T-cell (primary cell): ENCODE data around the gene TPM1. TPM values are rescaled to one million over a fixed set of nuclear protein-coding genes. Genes with fewer than 3 reads are reported as not detected.

Source experiments
- ATAC-seq, 4 experiments: fragments of 200-7000 bp in 3 of 4; fragments of 150-1000 bp in 1 of 4; cut with Tn5 transposase; replicated peaks in 1 of 4; 1 replicate in 3 of 4; 2 replicates in 1 of 4; pipeline ENCODE4 v1.10.0; 2021; ENCODE audit warnings: moderate library complexity in 3 of 4, mild to moderate bottlenecking in 2 of 4, moderate number of reproducible peaks in 1 of 4
- CTCF ChIA-PET, 2 donors: fragments of 300-600 bp; sonication (Branson Sonifier 250); formaldehyde crosslinking; loops; one replicate each; lab custom pipeline; 2022; ENCODE audit warnings: antibody characterized with exemption in 2 of 2; lab: Charles Lee
- POLR2A ChIA-PET, 2 donors: fragments of 300-600 bp; sonication (Branson Sonifier 250); formaldehyde crosslinking; loops; one replicate each; lab custom pipeline; 2022; ENCODE audit warnings: antibody characterized with exemption in 2 of 2; lab: Charles Lee
- DNase-seq, 35 experiments: peaks; one replicate each; pipeline versions ENCODE4 v3.0.0 to v3.0.0-alpha.2; 2013 to 2023
- H3K27ac ChIP-seq: one replicate; pipeline ENCODE4 v1.5.1; 2013; ENCODE audit warnings: low read length
- H3K27me3 ChIP-seq, 2 experiments: replicated peaks in 1 of 2; 1 replicate in 1 of 2; 2 replicates in 1 of 2; pipeline versions ENCODE4 v1.6.1 to v1.7.0; 2013; ENCODE audit warnings: low read length in 1 of 2, mixed read lengths in 1 of 2; ENCODE audit not compliant: control insufficient read depth in 2 of 2, insufficient read depth in 2 of 2; ENCODE audit errors: extremely low read depth in 1 of 2
- H3K36me3 ChIP-seq, 2 donors: 1 replicate in 1 of 2; 2 replicates in 1 of 2; pipeline versions ENCODE4 v1.6.1 to v1.7.0; 2013; ENCODE audit warnings: low read length in 1 of 2; ENCODE audit not compliant: control insufficient read depth in 2 of 2, insufficient read depth in 1 of 2; ENCODE audit errors: extremely low read depth in 1 of 2
- H3K4me1 ChIP-seq, 2 experiments: 1 replicate in 1 of 2; 2 replicates in 1 of 2; pipeline versions ENCODE4 v1.6.1 to v1.7.0; 2013; ENCODE audit warnings: low read length in 2 of 2, mixed read lengths in 1 of 2; ENCODE audit not compliant: insufficient read depth in 2 of 2, control insufficient read depth in 1 of 2; ENCODE audit errors: extremely low read depth in 1 of 2
- H3K4me3 ChIP-seq, 2 donors: 1 replicate in 1 of 2; 2 replicates in 1 of 2; pipeline versions ENCODE4 v1.5.1 to v1.7.0; 2013; ENCODE audit warnings: mild to moderate bottlenecking in 2 of 2, low read length in 1 of 2, moderate library complexity in 1 of 2; ENCODE audit not compliant: control insufficient read depth in 1 of 2; ENCODE audit errors: extremely low read depth in 1 of 2
- H3K9me3 ChIP-seq: 2 replicates; pipeline ENCODE4 v1.7.0; 2013
- H3K27ac Mint-ChIP-seq, 2 donors: one replicate each; pipeline ENCODE4 v1.8.0; 2020 to 2021; ENCODE audit warnings: mild to moderate bottlenecking in 2 of 2, mixed read lengths in 2 of 2
- H3K27me3 Mint-ChIP-seq, 2 donors: one replicate each; pipeline ENCODE4 v1.8.0; 2021 to 2022; ENCODE audit warnings: mixed read lengths in 2 of 2
- H3K36me3 Mint-ChIP-seq: one replicate; pipeline ENCODE4 v1.8.0; 2021; ENCODE audit warnings: mixed read lengths
- H3K4me1 Mint-ChIP-seq, 3 donors: one replicate each; pipeline ENCODE4 v1.8.0; 2020 to 2022; ENCODE audit warnings: mixed read lengths in 3 of 3, mild to moderate bottlenecking in 1 of 3
- H3K4me3 Mint-ChIP-seq, 3 donors: one replicate each; pipeline ENCODE4 v1.8.0; 2020 to 2022; ENCODE audit warnings: mild to moderate bottlenecking in 3 of 3, mixed read lengths in 3 of 3, moderate library complexity in 3 of 3
- H3K9me3 Mint-ChIP-seq, 3 donors: one replicate each; pipeline ENCODE4 v1.8.0; 2020 to 2022; ENCODE audit warnings: mixed read lengths in 3 of 3
- WGBS: methylation state at CpG from one replicate; pipeline ENCODE4 v1.1.5; 2013; ENCODE audit warnings: missing lambda C conversion rate; ENCODE audit not compliant: insufficient coverage; 5-methylcytosine and 5-hydroxymethylcytosine counted together
- total RNA-seq, 35 experiments: library from RNA in 6 of 35; stranded (reverse) in 6 of 35; fragments of 120-200 nt in 1 of 35; gene quantifications; one replicate each; pipeline versions ENCODE4 v1.2.1 to v1.2.4 and lab custom pipeline; 2013 to 2026

TPM1 gene
- total RNA-seq, 5 donors from 2014 or later (not counting 1 experiment from before 2014, with no cell fraction given): 12.1 to 27.0 (median 23.3) TPM

DNA sequence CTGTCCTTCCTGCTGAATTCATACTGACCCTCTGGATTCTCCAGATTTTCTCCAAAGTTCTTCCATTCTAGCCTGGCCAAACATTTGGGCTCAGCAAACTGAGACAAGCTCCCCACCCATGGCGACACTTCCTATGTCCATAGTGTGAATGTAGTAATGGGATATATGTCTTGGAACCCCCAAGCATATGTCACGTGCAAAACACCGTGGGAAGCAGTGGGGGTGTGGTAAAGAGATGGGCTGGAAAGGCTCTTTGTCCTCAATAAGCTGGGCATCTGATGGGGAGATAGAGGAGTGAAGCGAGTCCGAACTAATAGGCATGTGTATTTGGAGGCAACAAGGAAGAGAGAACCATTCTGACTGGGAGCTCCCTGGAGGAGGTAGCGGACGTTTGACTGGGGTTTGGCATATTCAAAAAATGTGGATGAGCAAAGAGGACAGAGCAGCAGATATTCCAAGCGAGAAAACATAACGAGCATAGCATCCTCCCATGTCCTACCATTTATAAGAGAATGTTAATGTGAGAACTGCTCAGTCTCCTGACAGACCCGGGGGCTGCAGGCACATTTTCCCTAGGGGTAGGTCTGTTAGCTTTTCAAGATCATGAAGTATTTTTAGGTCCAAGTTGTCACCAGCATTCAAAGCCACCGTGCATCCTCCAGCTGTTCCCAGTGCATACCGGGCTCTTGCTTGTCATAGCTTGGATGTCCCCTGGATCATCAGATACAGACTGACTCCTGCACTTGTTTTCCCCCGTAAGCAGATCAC lies 25.6 kb downstream of the TPM1 start:
- Mint-ChIP-seq H3K36me3 (peaks cover 50% of the 10 kb centered on the region), H3K4me3 (no peak overlapping the region), H3K4me1 (no peaks in the 10 kb centered on the region), H3K27me3 (no peaks in the 10 kb centered on the region), H3K9me3 (no peaks in the 10 kb centered on the region), H3K27ac (no peak overlapping the region)
- no peaks in the 10 kb centered on the region for H3K9me3 ChIP-seq
- no peaks in the 10 kb centered on the region for H3K27me3 ChIP-seq
- ChIA-PET POLR2A (interaction anchor here in 1 of 2 donors (0.6 kb wide), 1 partner anchor 273 kb away, joined by 3 read pairs; no protein-coding TSS in a partner anchor), CTCF (no interaction called here)
- DNase-seq: no peak
- no peak overlapping the region for H3K4me3 ChIP-seq
- H3K36me3 ChIP-seq: peaks cover 3 to 13% of the 10 kb centered on the region in 2 donors
- H3K4me1 ChIP-seq: no peaks in the 10 kb centered on the region
- H3K27ac ChIP-seq: no peak overlapping the region
- 91% methylated on average over 5 of the region's 13 CpGs for WGBS
- ATAC-seq: no peak

GRCh38 chr15:63069616-63070090 lies 27.1 kb downstream of the TPM1 start:
- ATAC-seq: no peak
- WGBS: no CpG with 5 or more reads among the region's 3 CpGs
- Mint-ChIP-seq H3K27ac (no peak overlapping the region), H3K4me1 (no peaks in the 10 kb centered on the region), H3K27me3 (no peaks in the 10 kb centered on the region), H3K4me3 (no peak overlapping the region), H3K9me3 (no peaks in the 10 kb centered on the region), H3K36me3 (peaks cover 44% of the 10 kb centered on the region)
- H3K9me3 ChIP-seq: no peaks in the 10 kb centered on the region
- H3K36me3 ChIP-seq: peaks cover 0 to 9% of the 10 kb centered on the region in 2 donors
- H3K27me3 ChIP-seq: no peaks in the 10 kb centered on the region
- no peak overlapping the region for H3K4me3 ChIP-seq
- no peak overlapping the region for H3K27ac ChIP-seq
- no peak for DNase-seq
- CTCF ChIA-PET: no interaction called here
- POLR2A ChIA-PET: interaction anchor here in 1 of 2 donors (0.6 kb wide), 1 partner anchor 163 kb away, joined by 6 read pairs; no protein-coding TSS in a partner anchor
- no peaks in the 10 kb centered on the region for H3K4me1 ChIP-seq

GRCh38 chr15:63070681-63071129 lies 28.2 kb downstream of the TPM1 start:
- CTCF ChIA-PET: interaction anchor here in 1 of 2 donors (0.5 to 0.6 kb wide), 2 partner anchors 626 to 1561 kb away, joined by 3 to 4 read pairs; no protein-coding TSS in a partner anchor
- Mint-ChIP-seq H3K4me3 (no peak overlapping the region), H3K27ac (no peak overlapping the region), H3K4me1 (peaks cover 0 to 3% (median 0%) of the 10 kb centered on the region in 3 donors), H3K27me3 (no peaks in the 10 kb centered on the region), H3K9me3 (no peaks in the 10 kb centered on the region), H3K36me3 (peaks cover 39% of the 10 kb centered on the region)
- no peaks in the 10 kb centered on the region for H3K27me3 ChIP-seq
- POLR2A ChIA-PET: no interaction called here
- H3K4me3 ChIP-seq: no peak overlapping the region
- H3K9me3 ChIP-seq: no peaks in the 10 kb centered on the region
- H3K4me1 ChIP-seq: no peaks in the 10 kb centered on the region
- DNase-seq (no peak), ATAC-seq (no peak)
- no CpG with 5 or more reads among the region's 6 CpGs for WGBS
- H3K36me3 ChIP-seq: peaks cover 0 to 9% of the 10 kb centered on the region in 2 donors
- no peak overlapping the region for H3K27ac ChIP-seq

DNA sequence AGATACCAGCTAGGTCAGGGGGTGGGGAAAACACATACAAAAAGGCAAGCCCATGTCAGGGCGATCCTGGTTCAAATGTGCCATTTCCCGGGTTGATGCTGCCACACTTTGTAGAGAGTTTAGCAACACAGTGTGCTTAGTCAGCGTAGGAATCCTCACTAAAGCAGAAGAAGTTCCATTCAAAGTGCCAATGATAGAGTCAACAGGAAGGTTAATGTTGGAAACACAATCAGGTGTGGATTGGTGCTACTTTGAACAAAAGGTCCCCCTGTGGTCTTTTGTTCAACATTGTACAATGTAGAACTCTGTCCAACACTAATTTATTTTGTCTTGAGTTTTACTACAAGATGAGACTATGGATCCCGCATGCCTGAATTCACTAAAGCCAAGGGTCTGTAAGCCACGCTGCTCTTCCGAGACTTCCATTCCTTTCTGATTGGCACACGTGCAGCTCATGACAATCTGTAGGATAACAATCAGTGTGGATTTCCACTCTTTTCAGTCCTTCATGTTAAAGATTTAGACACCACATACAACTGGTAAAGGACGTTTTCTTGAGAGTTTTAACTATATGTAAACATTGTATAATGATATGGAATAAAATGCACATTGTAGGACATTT lies 28.9 kb downstream of the TPM1 start:
- WGBS: 90% methylated on average over 2 of the region's 8 CpGs
- H3K27ac ChIP-seq: no peak overlapping the region

DNA sequence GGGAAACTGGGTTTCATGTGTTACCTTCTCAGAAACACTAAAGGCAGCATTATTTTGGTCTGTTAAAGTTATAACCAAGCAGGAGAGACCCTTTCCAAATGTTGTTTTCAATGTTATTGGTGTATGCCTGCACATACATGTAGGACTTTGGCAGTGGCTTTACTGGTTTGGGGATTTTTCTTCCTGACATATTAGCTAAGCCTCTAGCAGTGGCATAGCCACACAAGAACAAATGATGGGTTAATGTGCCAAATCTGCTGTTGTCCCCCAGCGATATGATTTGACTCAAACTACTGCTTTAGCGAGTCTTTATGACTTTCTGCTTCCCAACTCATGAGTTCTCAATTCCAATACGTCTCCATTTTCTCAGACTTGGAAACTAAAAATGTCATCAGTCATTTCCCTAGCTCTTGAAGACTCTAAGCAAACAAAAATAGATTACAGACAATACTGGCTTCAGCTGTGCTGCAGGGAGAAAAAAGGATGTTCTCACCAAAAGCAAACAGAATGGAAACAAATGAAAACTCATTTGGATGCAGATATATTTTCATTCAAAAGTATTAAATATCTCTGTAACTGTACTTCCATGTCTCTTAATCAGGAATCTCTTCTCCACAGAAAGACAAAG lies 29.6 kb downstream of the TPM1 start:
- H3K36me3 Mint-ChIP-seq: peaks cover 27% of the 10 kb centered on the region
- POLR2A ChIA-PET: no interaction called here

More for the DNA sequence above, 28.9 kb downstream of the TPM1 start:
- no peak for ATAC-seq
- no peak overlapping the region for H3K27ac Mint-ChIP-seq
- ChIA-PET POLR2A (no interaction called here), CTCF (interaction anchor here in 1 of 2 donors (0.6 kb wide), 1 partner anchor 626 kb away, joined by 4 read pairs; no protein-coding TSS in a partner anchor)
- no peak overlapping the region for H3K4me3 Mint-ChIP-seq
- H3K4me3 ChIP-seq: no peak overlapping the region
- no peaks in the 10 kb centered on the region for H3K27me3 Mint-ChIP-seq
- DNase-seq: no peak
- H3K36me3 ChIP-seq: peaks cover 0 to 9% of the 10 kb centered on the region in 2 donors
- H3K9me3 ChIP-seq: no peaks in the 10 kb centered on the region
- no peaks in the 10 kb centered on the region for H3K4me1 ChIP-seq
- no peaks in the 10 kb centered on the region for H3K27me3 ChIP-seq
- no peaks in the 10 kb centered on the region for H3K9me3 Mint-ChIP-seq
- H3K36me3 Mint-ChIP-seq: peaks cover 32% of the 10 kb centered on the region
- H3K4me1 Mint-ChIP-seq: peaks cover 0 to 5% (median 0%) of the 10 kb centered on the region in 3 donors

GRCh38 chr15:63072809-63073277 lies 30.3 kb downstream of the TPM1 start:
- H3K9me3 Mint-ChIP-seq: no peaks in the 10 kb centered on the region
- H3K36me3 ChIP-seq: peaks cover 0 to 5% of the 10 kb centered on the region in 2 donors
- 97% methylated on average over 4 of the region's 9 CpGs for WGBS
- no peak overlapping the region for H3K27ac Mint-ChIP-seq
- H3K4me1 ChIP-seq: no peaks in the 10 kb centered on the region
- H3K4me3 Mint-ChIP-seq: no peak overlapping the region
- H3K4me1 Mint-ChIP-seq: peaks cover 0 to 7% (median 0%) of the 10 kb centered on the region in 3 donors
- ATAC-seq (no peak), DNase-seq (no peak)
- H3K27me3 Mint-ChIP-seq: peaks cover 0 to 3% of the 10 kb centered on the region in 2 donors
- no peak overlapping the region for H3K27ac ChIP-seq
- H3K4me3 ChIP-seq: no peak overlapping the region
- peaks cover 0 to under 1% of the 10 kb centered on the region in 2 experiments for H3K27me3 ChIP-seq
- H3K9me3 ChIP-seq: no peaks in the 10 kb centered on the region
- POLR2A ChIA-PET: no interaction called here
- CTCF ChIA-PET: no interaction called here
- peaks cover 24% of the 10 kb centered on the region for H3K36me3 Mint-ChIP-seq

More for the DNA sequence above, 29.6 kb downstream of the TPM1 start:
- Histone ChIP-seq H3K4me3 (no peak overlapping the region), H3K27me3 (no peaks in the 10 kb centered on the region), H3K9me3 (no peaks in the 10 kb centered on the region), H3K27ac (no peak overlapping the region), H3K36me3 (peaks cover 0 to 6% of the 10 kb centered on the region in 2 donors), H3K4me1 (no peaks in the 10 kb centered on the region)
- ATAC-seq (no peak), DNase-seq (no peak)
- Mint-ChIP-seq H3K4me1 (peaks cover 0 to 7% (median 0%) of the 10 kb centered on the region in 3 donors), H3K9me3 (no peaks in the 10 kb centered on the region), H3K27ac (no peak overlapping the region), H3K4me3 (no peak overlapping the region), H3K27me3 (no peaks in the 10 kb centered on the region)
- 84% methylated on average over 3 of the region's 3 CpGs for WGBS
- CTCF ChIA-PET: interaction anchor here in 1 of 2 donors (0.6 kb wide), 1 partner anchor 897 kb away, joined by 3 read pairs; no protein-coding TSS in a partner anchor
